Renal cortex interstitium (tissue), 11 donors: ENCODE measurements around the gene CHL1. TPM values are rescaled to one million over a fixed set of nuclear protein-coding genes. Genes with fewer than 3 reads are reported as not detected.
A peak's percentile ranks its signal among the peaks of the same experiment; 100 is the strongest.

Experiments used
- DNase-seq, 11 donors: peaks; one replicate each; pipeline ENCODE4 v3.0.0-alpha.2; 2013; ENCODE audit warnings: low read depth in 9 of 11, low spot score in 4 of 11; ENCODE audit errors: extremely low read depth in 1 of 11
- polyA plus RNA-seq, 3 donors: library from polyadenylated mRNA; unstranded; fragments of 120-200 nt; gene quantifications; one replicate each; pipeline ENCODE4 v1.2.1, GENCODE V29; 2013; ENCODE audit not compliant: insufficient read length in 3 of 3

The CHL1 gene
- polyA plus RNA-seq, 3 donors = 17.1 to 27.7 (median 19.2) TPM

- DNase-seq = peak in 3 of 11 donors; percentile 1 to 9 (median 1)
Measured at GRCh38 chr3:308597-309321, 112.2 kb downstream of the CHL1 start.

- no peak for DNase-seq
Measured at GRCh38 chr3:312160-312733, 115.7 kb downstream of the CHL1 start.

GRCh38 chr3:312911-313310, 116.3 kb downstream of the CHL1 start:
- no peak for DNase-seq

- DNase-seq = no peak
Measured at GRCh38 chr3:317012-317411, 120.4 kb downstream of the CHL1 start.

- DNase-seq = no peak
Measured at GRCh38 chr3:318903-319302, 122.3 kb downstream of the CHL1 start.

- DNase-seq = no peak
Measured at GRCh38 chr3:324423-324822, 127.9 kb downstream of the CHL1 start.

- no peak for DNase-seq
Measured at GRCh38 chr3:325495-325894, 128.9 kb downstream of the CHL1 start.

GRCh38 chr3:330494-331115, 134.0 kb downstream of the CHL1 start:
- no peak for DNase-seq

- DNase-seq = no peak
Measured at GRCh38 chr3:331881-332280, 135.3 kb downstream of the CHL1 start.

- DNase-seq = no peak
Measured at GRCh38 chr3:332701-333100, 136.1 kb downstream of the CHL1 start.

GRCh38 chr3:335240-335639, 138.7 kb downstream of the CHL1 start:
- DNase-seq = no peak

GRCh38 chr3:339351-339750, 142.8 kb downstream of the CHL1 start:
- DNase-seq = no peak

GRCh38 chr3:341998-342397, 145.4 kb downstream of the CHL1 start:
- no peak for DNase-seq

- DNase-seq = no peak
Measured at GRCh38 chr3:346186-346585, 149.6 kb downstream of the CHL1 start.

GRCh38 chr3:347581-347980, 151.0 kb downstream of the CHL1 start:
- no peak for DNase-seq

- no peak for DNase-seq
Measured at GRCh38 chr3:350871-351371, 154.4 kb downstream of the CHL1 start.

GRCh38 chr3:352599-352998, 156.0 kb downstream of the CHL1 start:
- DNase-seq = no peak

GRCh38 chr3:353191-353739, 156.7 kb downstream of the CHL1 start:
- no peak for DNase-seq

GRCh38 chr3:354432-354831, 157.9 kb downstream of the CHL1 start:
- DNase-seq = peak in 2 of 11 donors; percentile 47 to 56

- no peak for DNase-seq
Measured at GRCh38 chr3:355622-356021, 159.1 kb downstream of the CHL1 start.
